ENCODE data around the gene FBF1. TPM values are rescaled to one million over a fixed set of nuclear protein-coding genes. Genes with fewer than 3 reads are reported as not detected.
"Not testable (repeated sequence)": the region's sequence is repeated elsewhere in the genome, so short reads cannot be mapped to it uniquely, and the experiment has no call there.

FBF1 gene
- total RNA-seq, 4 donors from 2014 or later, result 20.4 to 23.8 (median 22.4) TPM

DNA sequence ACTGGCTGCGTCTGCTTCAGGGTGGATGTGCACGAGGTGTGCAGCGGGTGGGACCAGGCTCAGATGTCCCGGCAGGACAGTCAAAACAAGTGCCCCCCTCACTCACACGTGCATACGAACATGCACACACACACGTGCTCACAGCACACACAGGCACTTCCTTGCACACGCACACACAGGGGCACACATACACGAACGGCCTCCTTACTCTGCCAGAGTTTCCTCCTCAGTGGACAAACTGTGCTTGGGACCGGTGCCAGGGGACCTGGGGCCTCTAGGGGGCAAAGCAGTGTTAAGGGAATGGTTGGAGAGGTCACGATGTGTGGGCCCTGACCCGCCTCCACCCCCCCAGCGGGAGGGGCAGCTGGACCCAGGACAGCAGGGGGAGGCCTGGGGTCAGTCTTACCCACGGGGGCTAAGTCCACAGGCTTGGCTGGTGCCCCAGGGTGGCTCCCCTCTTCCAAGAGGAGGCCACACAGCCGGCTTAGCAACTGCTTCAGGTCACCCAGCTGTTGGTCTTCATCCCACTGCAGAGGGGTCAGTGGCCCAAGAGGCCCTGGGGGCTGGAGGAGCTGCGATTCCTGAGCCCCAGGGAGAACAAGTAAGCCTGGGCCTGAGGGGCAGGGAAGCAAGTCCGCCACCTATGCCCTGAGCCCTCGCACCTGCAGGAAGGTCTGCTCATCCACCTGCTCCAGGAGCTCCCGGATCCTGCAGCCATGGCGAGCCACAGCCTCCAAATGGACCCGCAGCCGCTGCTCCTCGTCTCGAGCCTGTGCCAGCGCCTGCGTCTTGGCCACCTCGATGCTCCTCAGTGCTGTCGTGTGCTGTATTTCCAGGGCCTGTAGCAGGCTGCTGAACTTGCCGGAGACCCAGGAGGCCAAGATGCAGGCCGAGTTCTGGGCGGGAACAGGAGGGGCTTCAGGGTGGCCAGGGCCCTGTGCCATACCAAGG is 49.0 kb downstream of the FBF1 start:
- 87 to 90% methylated on average over 29 to 32 of the region's 32 CpGs for WGBS, 2 donors
- no peak for TF ChIP-seq POLR2A (IDR thresholded peaks at IDR 0.05)
- TF ChIP-seq, protein P1, sequence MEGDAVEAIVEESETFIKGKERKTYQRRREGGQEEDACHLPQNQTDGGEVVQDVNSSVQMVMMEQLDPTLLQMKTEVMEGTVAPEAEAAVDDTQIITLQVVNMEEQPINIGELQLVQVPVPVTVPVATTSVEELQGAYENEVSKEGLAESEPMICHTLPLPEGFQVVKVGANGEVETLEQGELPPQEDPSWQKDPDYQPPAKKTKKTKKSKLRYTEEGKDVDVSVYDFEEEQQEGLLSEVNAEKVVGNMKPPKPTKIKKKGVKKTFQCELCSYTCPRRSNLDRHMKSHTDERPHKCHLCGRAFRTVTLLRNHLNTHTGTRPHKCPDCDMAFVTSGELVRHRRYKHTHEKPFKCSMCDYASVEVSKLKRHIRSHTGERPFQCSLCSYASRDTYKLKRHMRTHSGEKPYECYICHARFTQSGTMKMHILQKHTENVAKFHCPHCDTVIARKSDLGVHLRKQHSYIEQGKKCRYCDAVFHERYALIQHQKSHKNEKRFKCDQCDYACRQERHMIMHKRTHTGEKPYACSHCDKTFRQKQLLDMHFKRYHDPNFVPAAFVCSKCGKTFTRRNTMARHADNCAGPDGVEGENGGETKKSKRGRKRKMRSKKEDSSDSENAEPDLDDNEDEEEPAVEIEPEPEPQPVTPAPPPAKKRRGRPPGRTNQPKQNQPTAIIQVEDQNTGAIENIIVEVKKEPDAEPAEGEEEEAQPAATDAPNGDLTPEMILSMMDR (IDR thresholded peaks at IDR 0.05), result no peak
- intact Hi-C loops (cut with DNase I; ENCODE audit: low total_unique reads), result no loop called here
- DNase-seq (ENCODE audit: low spot score in 2 of 2), result no peak
- no peak overlapping the region for H3K4me3 ChIP-seq (ENCODE audit: low read depth, poor library complexity, severe bottlenecking)

DNA sequence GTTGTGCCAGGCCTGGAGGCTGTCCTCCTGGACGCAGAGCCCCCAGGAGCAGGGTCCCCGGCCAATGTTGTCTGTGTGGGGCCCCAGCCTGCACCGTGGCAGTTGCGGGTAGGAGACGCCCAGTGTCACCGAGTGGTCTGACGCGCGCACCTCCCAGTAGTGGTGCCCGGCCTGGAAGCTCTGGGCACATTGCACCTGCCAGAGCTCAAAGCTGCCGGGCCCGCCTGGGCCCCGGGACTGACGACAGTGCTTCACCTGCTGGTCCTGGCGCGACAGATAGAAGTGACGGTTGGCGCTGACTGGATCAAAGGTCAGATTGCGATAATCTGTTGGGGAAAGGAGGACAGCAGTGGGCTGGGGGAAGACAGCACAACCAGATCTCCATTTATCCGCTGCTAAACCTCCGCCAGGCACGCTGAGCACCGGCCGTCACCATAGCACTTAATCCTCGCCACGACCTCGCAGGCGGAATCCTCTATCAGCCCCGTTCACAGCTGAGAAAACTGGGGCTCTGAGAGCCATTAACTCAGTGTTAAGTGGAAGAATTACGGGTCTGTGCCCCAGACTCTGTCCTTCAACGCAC is 49.7 kb downstream of the FBF1 start:
- no peak overlapping the region for H3K4me3 ChIP-seq (ENCODE audit: low read depth, poor library complexity, severe bottlenecking)
- intact Hi-C loops (cut with DNase I; ENCODE audit: low total_unique reads), result no loop called here
- TF ChIP-seq POLR2A (IDR thresholded peaks at IDR 0.05), result no peak
- TF ChIP-seq, protein P1 (IDR thresholded peaks at IDR 0.05), result no peak
- no peak for DNase-seq (ENCODE audit: low spot score in 2 of 2)
- WGBS, 2 donors, result 93 to 94% methylated on average over 31 of the region's 31 CpGs

DNA sequence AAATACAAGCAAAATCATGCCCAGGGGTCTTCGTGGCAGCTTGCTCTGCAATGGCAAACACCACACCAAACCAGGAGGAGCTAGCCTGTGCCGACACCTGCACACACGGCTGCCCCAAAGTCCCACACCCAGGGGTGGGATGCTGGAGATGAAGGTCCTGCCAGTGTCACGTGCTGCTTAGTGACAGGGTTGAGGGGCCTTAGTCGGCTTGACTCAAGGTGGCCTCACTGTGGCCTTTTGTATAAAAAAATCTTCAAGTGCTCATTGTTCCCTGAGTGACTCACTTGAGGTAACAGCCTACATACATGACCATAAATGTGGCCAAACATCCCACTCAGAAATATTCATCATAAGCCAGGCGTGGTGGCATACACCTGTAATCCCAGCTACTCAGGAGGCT is 51.4 kb downstream of the FBF1 start:
- no peak overlapping the region for H3K4me3 ChIP-seq (ENCODE audit: low read depth, poor library complexity, severe bottlenecking)
- intact Hi-C loops (cut with DNase I; ENCODE audit: low total_unique reads), result no loop called here
- TF ChIP-seq, protein P1 (IDR thresholded peaks at IDR 0.05), result no peak
- no peak for TF ChIP-seq POLR2A (IDR thresholded peaks at IDR 0.05)
- no peak for DNase-seq (ENCODE audit: low spot score in 2 of 2)
- WGBS, 2 donors, result 69 to 77% methylated on average over 6 of the region's 6 CpGs

GRCh38 chr17:75888484-75888883 is 52.4 kb downstream of the FBF1 start:
- no peak overlapping the region for H3K4me3 ChIP-seq (ENCODE audit: low read depth, poor library complexity, severe bottlenecking)
- intact Hi-C loops (cut with DNase I; ENCODE audit: low total_unique reads), result no loop called here
- 83 to 87% methylated on average over 6 of the region's 6 CpGs for WGBS, 2 donors
- TF ChIP-seq, protein P1 (IDR thresholded peaks at IDR 0.05), result no peak
- no peak for TF ChIP-seq POLR2A (IDR thresholded peaks at IDR 0.05)
- DNase-seq (ENCODE audit: low spot score in 2 of 2), result no peak

DNA sequence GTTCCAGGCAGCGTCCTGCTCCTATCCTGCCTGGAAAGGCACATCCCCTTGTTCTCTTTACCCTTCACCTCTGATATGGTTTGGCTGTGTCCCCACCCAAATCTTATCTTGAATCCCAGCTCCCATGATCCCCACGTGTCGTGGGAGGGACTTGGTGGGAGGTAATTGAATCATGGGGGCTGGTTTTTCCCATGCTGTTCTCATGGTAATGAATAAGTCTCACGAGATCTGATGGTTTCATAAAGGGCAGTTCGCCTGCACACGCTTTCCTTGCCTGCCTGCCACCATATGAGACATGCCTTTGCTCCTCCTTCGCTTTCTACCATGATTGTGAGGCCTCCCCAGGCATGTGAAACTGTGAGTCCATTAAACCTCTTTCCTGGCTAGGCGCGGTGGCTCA is 55.0 kb downstream of the FBF1 start:
- DNase-seq (ENCODE audit: low spot score in 2 of 2); H3K4me3 ChIP-seq (ENCODE audit: low read depth, poor library complexity, severe bottlenecking); intact Hi-C loops (cut with DNase I; ENCODE audit: low total_unique reads): not testable (repeated sequence)
- WGBS, 2 donors, result 90 to 91% methylated on average over 9 of the region's 9 CpGs

- 80 to 84% methylated on average over 8 of the region's 8 CpGs for WGBS, 2 donors
- TF ChIP-seq POLR2A (IDR thresholded peaks at IDR 0.05), result no peak
- TF ChIP-seq, protein P1 (IDR thresholded peaks at IDR 0.05), result no peak
- DNase-seq (ENCODE audit: low spot score in 2 of 2), result no peak
- intact Hi-C loops (cut with DNase I; ENCODE audit: low total_unique reads), result no loop called here
- H3K4me3 ChIP-seq (ENCODE audit: low read depth, poor library complexity, severe bottlenecking), result no peak overlapping the region
These were observed 55.4 kb downstream of the FBF1 start for GRCh38 chr17:75885431-75885830.
